OCI-LY3 (cell line): Measurements from ENCODE around the gene DUSP7.

Experiments
- CTCF ChIP-seq: fragments of 200-600, 300-600 bp; sonication (generic); IDR thresholded peaks from 2 replicates; pipeline ENCODE4 v1.5.1; 2014; ENCODE audit warnings: antibody characterized with exemption, low read length, low read depth
- EZH2phosphoT487 ChIP-seq: fragments of 200-600 bp; shearing (Covaris generic); IDR thresholded peaks from 2 replicates; pipeline ENCODE4 v1.6.1; 2018; ENCODE audit warnings: antibody characterized with exemption, mixed run types, low read depth

GRCh38 chr3:52068730-52069129 lies 12.4 kb upstream of the DUSP7 start:
- no peak for TF ChIP-seq CTCF
- no peak for TF ChIP-seq EZH2phosphoT487
